ENCODE results near the gene RARB.

RARB gene

DNA sequence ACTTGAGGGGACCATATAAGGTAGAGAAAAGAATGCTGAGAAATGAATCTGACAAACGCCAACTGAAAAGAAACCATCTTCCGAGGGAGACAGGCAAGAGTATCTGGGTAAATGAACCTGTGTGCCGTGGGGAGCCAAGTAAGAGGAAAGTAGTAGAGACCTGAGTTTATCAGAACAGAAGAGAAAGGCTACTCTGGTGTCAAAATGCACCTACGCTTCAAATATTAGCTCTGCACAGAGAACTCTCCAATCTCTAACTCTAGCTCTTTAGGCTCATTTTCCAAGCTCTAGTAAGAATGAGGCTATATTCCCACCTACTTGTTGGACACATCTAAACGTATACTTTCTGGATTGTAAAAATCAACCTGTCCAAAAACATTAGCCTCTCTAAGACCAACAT is 183.1 kb downstream of the RARB start:
- no peak for DNase-seq

- DNase-seq: no peak
Measured at GRCh38 chr3:25618028-25618427, 190.0 kb downstream of the RARB start.

DNA sequence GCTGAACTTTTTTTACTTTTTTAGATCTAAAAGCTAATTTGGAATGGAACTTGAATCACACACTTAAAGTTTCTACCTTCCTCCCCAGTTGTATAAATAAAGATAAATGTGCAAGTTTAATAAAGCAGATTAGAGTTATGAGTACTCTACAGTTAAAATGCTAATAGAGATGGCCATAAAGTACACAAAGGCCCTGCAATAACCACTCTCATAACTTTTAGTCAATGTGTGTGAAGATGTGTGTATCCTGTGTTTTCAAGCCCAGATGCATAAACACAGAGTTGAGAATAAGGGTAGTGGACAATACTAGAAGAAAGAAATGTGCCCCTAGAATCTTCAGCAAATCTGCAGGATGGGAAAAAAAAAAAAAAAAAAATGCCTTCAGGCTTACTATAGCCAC is 191.3 kb downstream of the RARB start:
- no peak for DNase-seq

- DNase-seq: no peak
Measured at GRCh38 chr3:25620493-25620892, 192.4 kb downstream of the RARB start.

GRCh38 chr3:25621087-25621486 is 193.0 kb downstream of the RARB start:
- no peak for DNase-seq

DNA sequence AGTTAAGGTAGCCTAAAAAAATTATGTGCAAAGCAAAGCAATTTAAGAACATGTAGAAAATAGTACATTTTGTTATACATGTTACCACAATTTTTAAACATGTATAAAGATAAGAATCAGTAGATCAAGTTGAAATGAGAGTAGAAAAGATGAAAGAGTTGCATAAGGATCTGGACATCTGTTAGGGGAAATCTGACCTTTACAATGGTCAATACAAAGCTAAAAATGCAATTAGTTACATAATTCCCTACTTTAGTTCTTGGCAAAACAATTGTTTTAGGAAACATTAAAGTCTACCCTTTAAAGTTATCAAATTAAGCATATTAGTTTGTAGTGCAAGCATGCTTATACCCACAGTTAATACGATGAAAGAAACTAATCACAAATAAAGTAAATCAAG is 203.9 kb downstream of the RARB start:
- no peak for DNase-seq

- DNase-seq: no peak
Measured at GRCh38 chr3:25633919-25634318, 205.9 kb downstream of the RARB start.

DNA sequence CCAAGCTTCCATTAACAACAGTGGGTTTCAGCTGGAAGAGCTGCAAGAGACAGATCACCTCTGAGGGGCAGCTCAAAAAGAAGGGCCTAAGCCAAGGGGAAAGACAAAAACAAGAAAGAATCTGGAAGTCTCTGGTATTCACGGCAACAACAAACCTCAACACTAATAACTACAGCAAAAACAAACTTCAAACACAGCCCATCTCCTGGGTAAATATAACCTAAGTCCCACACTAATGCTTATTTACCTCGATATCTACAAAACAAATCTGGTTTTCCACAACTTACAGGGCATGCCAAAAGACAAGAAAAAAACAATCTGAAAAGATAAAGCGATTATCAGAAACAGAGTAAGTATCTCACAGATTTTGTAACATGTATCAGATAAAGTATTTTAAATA is 207.0 kb downstream of the RARB start:
- no peak for DNase-seq
